ENCODE data around the gene TRIM46. TPM values are rescaled to one million over a fixed set of nuclear protein-coding genes. Genes with fewer than 3 reads are reported as not detected.
"Not testable (repeated sequence)": the region's sequence is repeated elsewhere in the genome, so short reads cannot be mapped to it uniquely, and the experiment has no call there.

TRIM46 gene
- total RNA-seq, 4 donors from 2014 or later: 0.17 to 1.2 (median 0.62) TPM; not detected in 1

- WGBS, 2 donors: 65 to 71% methylated on average over 14 of the region's 14 CpGs
- no peak for TF ChIP-seq POLR2A (IDR thresholded peaks at IDR 0.05)
- TF ChIP-seq, protein P1, sequence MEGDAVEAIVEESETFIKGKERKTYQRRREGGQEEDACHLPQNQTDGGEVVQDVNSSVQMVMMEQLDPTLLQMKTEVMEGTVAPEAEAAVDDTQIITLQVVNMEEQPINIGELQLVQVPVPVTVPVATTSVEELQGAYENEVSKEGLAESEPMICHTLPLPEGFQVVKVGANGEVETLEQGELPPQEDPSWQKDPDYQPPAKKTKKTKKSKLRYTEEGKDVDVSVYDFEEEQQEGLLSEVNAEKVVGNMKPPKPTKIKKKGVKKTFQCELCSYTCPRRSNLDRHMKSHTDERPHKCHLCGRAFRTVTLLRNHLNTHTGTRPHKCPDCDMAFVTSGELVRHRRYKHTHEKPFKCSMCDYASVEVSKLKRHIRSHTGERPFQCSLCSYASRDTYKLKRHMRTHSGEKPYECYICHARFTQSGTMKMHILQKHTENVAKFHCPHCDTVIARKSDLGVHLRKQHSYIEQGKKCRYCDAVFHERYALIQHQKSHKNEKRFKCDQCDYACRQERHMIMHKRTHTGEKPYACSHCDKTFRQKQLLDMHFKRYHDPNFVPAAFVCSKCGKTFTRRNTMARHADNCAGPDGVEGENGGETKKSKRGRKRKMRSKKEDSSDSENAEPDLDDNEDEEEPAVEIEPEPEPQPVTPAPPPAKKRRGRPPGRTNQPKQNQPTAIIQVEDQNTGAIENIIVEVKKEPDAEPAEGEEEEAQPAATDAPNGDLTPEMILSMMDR (IDR thresholded peaks at IDR 0.05): no peak
- H3K4me3 ChIP-seq (ENCODE audit: low read depth, poor library complexity, severe bottlenecking): no peak overlapping the region
- no peak for DNase-seq (ENCODE audit: low spot score in 2 of 2)
- intact Hi-C loops (cut with DNase I; ENCODE audit: low total_unique reads): no loop called here
These were observed 13.3 kb downstream of the TRIM46 start for GRCh38 chr1:155186794-155187455.

- DNase-seq (ENCODE audit: low spot score in 2 of 2): no peak
- intact Hi-C loops (cut with DNase I; ENCODE audit: low total_unique reads): no loop called here
- WGBS, 2 donors: 77 to 88% methylated on average over 13 to 15 of the region's 16 CpGs
- TF ChIP-seq, protein P1 (IDR thresholded peaks at IDR 0.05): no peak
- TF ChIP-seq POLR2A (IDR thresholded peaks at IDR 0.05): no peak
- no peak overlapping the region for H3K4me3 ChIP-seq (ENCODE audit: low read depth, poor library complexity, severe bottlenecking)
These were observed 13.8 kb downstream of the TRIM46 start for GRCh38 chr1:155187456-155187891.

DNA sequence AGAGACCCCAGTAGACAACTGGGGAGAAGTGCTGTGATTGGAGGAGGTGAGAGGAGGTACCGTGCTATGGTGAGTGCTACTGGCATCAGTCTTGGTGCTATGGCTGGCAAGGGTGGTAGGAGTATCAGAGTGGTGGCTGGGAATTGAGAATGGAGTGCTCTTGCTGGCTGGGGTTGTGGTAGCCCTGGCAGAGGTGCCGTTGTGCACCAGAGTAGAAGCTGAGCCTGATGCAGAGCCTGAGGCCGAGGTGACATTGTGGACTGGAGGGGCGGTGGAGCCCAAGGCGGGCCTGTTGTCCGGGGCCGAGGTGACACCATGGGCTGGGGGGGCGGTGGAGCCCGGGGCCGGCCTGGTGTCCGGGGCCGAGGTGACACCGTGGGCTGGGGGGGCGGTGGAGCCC lies 14.6 kb downstream of the TRIM46 start:
- H3K4me3 ChIP-seq (ENCODE audit: low read depth, poor library complexity, severe bottlenecking): no peak overlapping the region
- no peak for DNase-seq (ENCODE audit: low spot score in 2 of 2)
- WGBS, 2 donors: 80% methylated on average over 7 to 9 of the region's 14 CpGs

DNA sequence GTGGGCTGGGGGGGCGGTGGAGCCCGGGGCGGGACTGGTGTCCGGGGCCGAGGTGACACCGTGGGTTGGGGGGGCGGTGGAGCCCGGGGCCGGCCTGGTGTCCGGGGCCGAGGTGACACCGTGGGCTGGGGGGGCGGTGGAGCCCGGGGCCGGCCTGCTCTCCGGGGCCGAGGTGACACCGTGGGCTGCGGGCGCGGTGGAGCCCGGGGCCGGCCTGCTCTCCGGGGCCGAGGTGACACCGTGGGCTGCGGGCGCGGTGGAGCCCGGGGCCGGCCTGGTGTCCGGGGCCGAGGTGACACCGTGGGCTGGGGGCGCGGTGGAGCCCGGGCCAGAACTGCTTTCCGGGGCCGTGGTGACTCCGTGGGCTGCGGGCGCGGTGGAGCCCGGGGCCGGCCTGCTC lies 16.3 kb downstream of the TRIM46 start:
- intact Hi-C loops (cut with DNase I; ENCODE audit: low total_unique reads); H3K4me3 ChIP-seq (ENCODE audit: low read depth, poor library complexity, severe bottlenecking); DNase-seq (ENCODE audit: low spot score in 2 of 2): not testable (repeated sequence)
- 90% methylated on average over 8 to 12 of the region's 45 CpGs for WGBS, 2 donors

More for the DNA sequence above, 14.6 kb downstream of the TRIM46 start:
- intact Hi-C loops (cut with DNase I; ENCODE audit: low total_unique reads): no loop called here
- TF ChIP-seq POLR2A (IDR thresholded peaks at IDR 0.05): no peak
- TF ChIP-seq, protein P1 (IDR thresholded peaks at IDR 0.05): no peak

DNA sequence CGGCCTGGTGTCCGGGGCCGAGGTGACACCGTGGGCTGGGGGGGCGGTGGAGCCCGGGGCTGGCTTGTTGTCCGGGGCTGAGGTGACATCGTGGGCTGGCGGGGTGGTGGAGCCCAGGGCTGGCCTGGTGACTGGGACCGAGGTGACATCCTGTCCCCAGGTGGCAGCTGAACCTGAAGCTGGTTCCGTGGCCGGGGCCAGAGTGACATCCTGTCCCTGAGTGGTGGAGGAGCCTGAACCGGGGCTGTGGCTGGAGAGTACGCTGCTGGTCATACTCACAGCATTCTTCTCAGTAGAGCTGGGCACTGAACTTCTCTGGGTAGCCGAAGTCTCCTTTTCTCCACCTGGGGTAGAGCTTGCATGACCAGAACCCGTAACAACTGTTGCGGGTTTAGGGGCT lies 18.3 kb downstream of the TRIM46 start:
- no peak for DNase-seq (ENCODE audit: low spot score in 2 of 2)
- TF ChIP-seq POLR2A (IDR thresholded peaks at IDR 0.05): no peak
- TF ChIP-seq, protein P1 (IDR thresholded peaks at IDR 0.05): no peak
- H3K4me3 ChIP-seq (ENCODE audit: low read depth, poor library complexity, severe bottlenecking): no peak overlapping the region
- intact Hi-C loops (cut with DNase I; ENCODE audit: low total_unique reads): no loop called here
- WGBS, 2 donors: 86 to 89% methylated on average over 16 to 17 of the region's 17 CpGs

GRCh38 chr1:155192346-155193274 lies 19.0 kb downstream of the TRIM46 start:
- DNase-seq (ENCODE audit: low spot score in 2 of 2): peak in 1 of 2 donors; percentile 47
- intact Hi-C loops (cut with DNase I; ENCODE audit: low total_unique reads): no loop called here
- WGBS, 2 donors: 25 to 34% methylated on average over 15 to 19 of the region's 20 CpGs
- TF ChIP-seq, protein P1 (IDR thresholded peaks at IDR 0.05): no peak
- no peak for TF ChIP-seq POLR2A (IDR thresholded peaks at IDR 0.05)
- no peak overlapping the region for H3K4me3 ChIP-seq (ENCODE audit: low read depth, poor library complexity, severe bottlenecking)

All from lower leg skin (tissue), 4 donors.